Prostate gland (tissue), 2 donors: Measurements from ENCODE around the gene PRG2. TPM values are rescaled to one million over a fixed set of nuclear protein-coding genes. Genes with fewer than 3 reads are reported as not detected.

ENCODE experiments used
- DNase-seq: peaks from one replicate; pipeline ENCODE4 v3.0.0-alpha.2; 2019; ENCODE audit warnings: low spot score
- H3K27ac ChIP-seq, 2 donors: fragments of 200-600 bp; sonication (generic); 2 replicates each; pipeline ENCODE4 v1.5.1; 2017 to 2019
- H3K27me3 ChIP-seq: fragments of 200-600 bp; sonication (generic); replicated peaks from 2 replicates; pipeline ENCODE4 v1.5.1; 2019; ENCODE audit not compliant: insufficient read depth
- H3K36me3 ChIP-seq, 2 donors: fragments of 200-600 bp; sonication (generic); 1 replicate in 1 of 2; 2 replicates in 1 of 2; pipeline versions ENCODE4 v1.5.1 to v1.8.1; 2017 to 2019
- H3K4me1 ChIP-seq: fragments of 200-600 bp; sonication (generic); replicated peaks from 2 replicates; pipeline ENCODE4 v1.5.1; 2019
- H3K4me3 ChIP-seq, 2 donors: fragments of 200-600 bp; sonication (generic); 2 replicates each; pipeline ENCODE4 v1.5.1; 2017 to 2019
- H3K9me3 ChIP-seq: fragments of 200-600 bp; sonication (generic); 2 replicates; pipeline ENCODE4 v1.5.1; 2017
- CTCF ChIP-seq, 4 experiments: fragments of 200-600 bp in 2 of 4; fragments of 450-650 bp in 2 of 4; sonication (generic) in 2 of 4; IDR thresholded peaks; 1 replicate in 3 of 4; 2 replicates in 1 of 4; pipeline ENCODE4 v1.5.1; 2016 to 2019; ENCODE audit warnings: antibody characterized with exemption in 4 of 4, mild to moderate bottlenecking in 2 of 4, moderate library complexity in 2 of 4
- POLR2A ChIP-seq: fragments of 450-650 bp; IDR thresholded peaks from one replicate; pipeline ENCODE4 v1.6.1; 2016; ENCODE audit warnings: antibody characterized with exemption, mild to moderate bottlenecking
- POLR2AphosphoS5 ChIP-seq: sonication (generic); formaldehyde crosslinking; IDR thresholded peaks from one replicate; pipeline ENCODE4 v1.6.1; 2017; ENCODE audit warnings: antibody characterized with exemption
- WGBS: methylation state at CpG from one replicate; pipeline ENCODE4 v1.1.5; 2018; 5-methylcytosine and 5-hydroxymethylcytosine counted together
- intact Hi-C: fragments of 100-400 bp; cut with DNase I; formaldehyde crosslinking; loops from one replicate; pipeline ENCODE4 v1.14.2; 2022
- total RNA-seq, 2 donors: library from RNA; depleted of rRNA; stranded (reverse); fragments of >200 nt; gene quantifications; one replicate each; pipeline ENCODE4 v1.1.0, GENCODE V29; 2016

Gene PRG2
- total RNA-seq, 2 donors from 2014 or later: 0.36 TPM; not detected in 1

- no peaks in the 10 kb centered on the region for H3K9me3 ChIP-seq
- 61% methylated on average over 3 of the region's 3 CpGs for WGBS
- intact Hi-C loops: no loop called here
Observed at GRCh38 chr11:57373146-57373545, 17.3 kb downstream of the PRG2 start.

GRCh38 chr11:57370941-57371340, 19.5 kb downstream of the PRG2 start:
- Histone ChIP-seq H3K9me3 (no peaks in the 10 kb centered on the region), H3K4me1 (no peaks in the 10 kb centered on the region), H3K4me3 (no peak overlapping the region), H3K36me3 (no peaks in the 10 kb centered on the region), H3K27me3 (no peaks in the 10 kb centered on the region), H3K27ac (no peak overlapping the region)
- TF ChIP-seq POLR2AphosphoS5 (no peak), POLR2A (no peak), CTCF (IDR thresholded peaks at IDR 0.05) (no peak)
- DNase-seq: no peak
- intact Hi-C loops: no loop called here

More at GRCh38 chr11:57373146-57373545, 17.3 kb downstream of the PRG2 start:
- TF ChIP-seq POLR2A (no peak), POLR2AphosphoS5 (no peak), CTCF (IDR thresholded peaks at IDR 0.05) (no peak)
- no peak for DNase-seq
- no peak overlapping the region for H3K27ac ChIP-seq
- no peak overlapping the region for H3K4me3 ChIP-seq
- H3K27me3 ChIP-seq: peaks cover 5% of the 10 kb centered on the region
- no peaks in the 10 kb centered on the region for H3K4me1 ChIP-seq
- no peaks in the 10 kb centered on the region for H3K36me3 ChIP-seq

GRCh38 chr11:57370251-57370650, 20.2 kb downstream of the PRG2 start:
- TF ChIP-seq CTCF (IDR thresholded peaks at IDR 0.05): no peak
- TF ChIP-seq POLR2A: no peak
- no peak for TF ChIP-seq POLR2AphosphoS5
- Histone ChIP-seq H3K9me3 (no peaks in the 10 kb centered on the region), H3K4me3 (no peak overlapping the region), H3K4me1 (no peaks in the 10 kb centered on the region), H3K27me3 (no peaks in the 10 kb centered on the region), H3K27ac (no peak overlapping the region), H3K36me3 (no peaks in the 10 kb centered on the region)
- DNase-seq: no peak
- WGBS: 84% methylated on average over 7 of the region's 7 CpGs
- intact Hi-C loops: no loop called here

DNA sequence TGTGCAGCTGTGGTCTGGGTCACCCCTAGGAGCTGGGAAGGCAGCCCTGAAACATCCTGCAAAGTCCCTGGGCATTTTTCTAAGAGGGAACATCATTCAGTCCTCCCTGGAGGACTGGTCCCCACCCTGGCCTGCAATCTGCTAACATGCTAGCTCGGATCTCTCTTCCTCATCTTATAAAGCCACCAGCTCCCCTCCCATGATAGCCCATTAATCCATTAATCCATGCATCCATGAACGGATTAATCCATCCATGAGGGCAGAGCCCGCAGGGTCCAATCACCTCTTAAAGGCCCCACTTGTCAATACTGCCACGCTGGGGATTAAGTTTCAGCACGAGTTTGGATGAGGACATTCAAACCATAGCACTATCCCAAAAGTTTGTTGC, 21.6 kb downstream of the PRG2 start:
- Histone ChIP-seq H3K36me3 (no peaks in the 10 kb centered on the region), H3K27ac (no peak overlapping the region), H3K9me3 (no peaks in the 10 kb centered on the region), H3K4me1 (no peaks in the 10 kb centered on the region), H3K27me3 (no peaks in the 10 kb centered on the region), H3K4me3 (no peak overlapping the region)
- intact Hi-C loops: no loop called here
- no peak for DNase-seq
- WGBS: 73% methylated on average over 5 of the region's 5 CpGs
- TF ChIP-seq CTCF (IDR thresholded peaks at IDR 0.05): no peak
- TF ChIP-seq POLR2A: no peak
- no peak for TF ChIP-seq POLR2AphosphoS5

DNA sequence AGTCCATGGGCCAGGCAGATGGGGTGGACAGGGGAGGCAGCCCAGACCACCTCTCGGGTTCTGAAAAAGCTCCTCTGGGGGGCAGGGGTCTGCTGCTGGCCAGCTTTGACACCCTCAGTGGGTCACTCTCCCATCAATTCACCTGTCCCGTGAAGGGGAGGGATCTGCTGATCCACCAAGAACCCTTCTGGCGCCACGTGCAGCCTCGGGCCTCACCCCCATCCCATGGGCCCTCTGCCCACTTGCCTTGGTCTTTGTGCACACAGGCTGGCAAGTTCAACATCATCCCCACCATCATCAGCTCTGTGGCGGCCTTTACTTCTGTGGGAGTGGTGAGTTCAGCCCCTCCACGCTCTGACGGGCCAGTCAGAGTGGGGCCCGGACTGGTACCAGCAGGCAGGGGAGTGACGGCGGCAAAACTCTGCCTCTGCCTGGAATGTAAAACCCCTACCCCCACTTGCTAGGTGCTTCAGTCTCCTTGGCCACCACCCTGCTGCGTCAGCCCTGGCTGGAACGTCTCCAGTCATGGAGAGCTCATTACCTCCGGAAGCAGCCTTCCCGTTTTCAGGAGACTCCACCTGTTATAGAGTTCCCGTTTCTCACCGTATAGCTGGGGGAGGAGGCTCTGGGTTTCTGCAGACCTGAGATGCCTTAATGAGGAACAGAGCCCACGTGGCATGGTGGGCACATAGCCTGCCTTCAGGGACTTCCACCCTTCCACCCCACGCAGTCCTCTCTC, 22.2 kb downstream of the PRG2 start:
- TF ChIP-seq POLR2A (no peak), POLR2AphosphoS5 (no peak), CTCF (IDR thresholded peaks at IDR 0.05) (no peak)
- Histone ChIP-seq H3K4me3 (no peak overlapping the region), H3K27ac (no peak overlapping the region), H3K36me3 (no peaks in the 10 kb centered on the region), H3K27me3 (no peaks in the 10 kb centered on the region), H3K9me3 (no peaks in the 10 kb centered on the region), H3K4me1 (no peaks in the 10 kb centered on the region)
- intact Hi-C loops: no loop called here
- WGBS: 69% methylated on average over 19 of the region's 19 CpGs
- DNase-seq: no peak
